OCI-LY7 (cell line): Measurements from ENCODE around the gene PCCA. TPM values are rescaled to one million over a fixed set of nuclear protein-coding genes. Genes with fewer than 3 reads are reported as not detected.

Experiments used
- BruUV-seq: library from RNA; stranded (reverse); fragments of 400-500 nt; replicated peaks from 2 replicates; lab custom pipeline; 2021; lab: Mats Ljungman, UMichigan
- CTCF ChIA-PET: fragments of 300-600 bp; sonication (Branson Sonifier 250); formaldehyde crosslinking; loops from one replicate; lab custom pipeline; 2022; ENCODE audit warnings: antibody characterized with exemption; ENCODE audit not compliant: unreplicated experiment; lab: Charles Lee
- POLR2A ChIA-PET: fragments of 300-600 bp; sonication (Branson Sonifier 250); formaldehyde crosslinking; loops from one replicate; lab custom pipeline; 2022; ENCODE audit warnings: antibody characterized with exemption; lab: Charles Lee
- DNase-seq: peaks from one replicate; pipeline ENCODE4 v3.0.0-alpha.2; 2015; ENCODE audit warnings: low spot score
- H2AFZ ChIP-seq: fragments of 200-600 bp; sonication (generic), shearing (Covaris generic); 2 replicates; pipeline ENCODE4 v1.6.1; 2014; ENCODE audit warnings: mild to moderate bottlenecking, antibody characterized with exemption, low read length, moderate library complexity
- H3K27ac ChIP-seq: fragments of 200-600 bp; sonication (generic); 2 replicates; pipeline ENCODE4 v1.5.1; 2014; ENCODE audit warnings: mixed run types, low read depth, mild to moderate bottlenecking, moderate library complexity, low read length, inconsistent platforms; ENCODE audit not compliant: poor library complexity, severe bottlenecking
- H3K36me3 ChIP-seq: fragments of 200-600 bp; sonication (generic); 2 replicates; pipeline ENCODE4 v1.6.1; 2014; ENCODE audit warnings: mild to moderate bottlenecking, antibody characterized with exemption, low read length, moderate library complexity, mixed read lengths; ENCODE audit not compliant: insufficient read depth
- H3K4me1 ChIP-seq: fragments of 200-600 bp; sonication (generic); 2 replicates; pipeline ENCODE4 v1.5.1; 2014; ENCODE audit warnings: mild to moderate bottlenecking, low read length; ENCODE audit not compliant: insufficient read depth, poor library complexity, severe bottlenecking
- H3K4me2 ChIP-seq: fragments of 200-600 bp; sonication (generic); 2 replicates; pipeline ENCODE4 v1.6.1; 2014; ENCODE audit warnings: mild to moderate bottlenecking, low read length
- H3K4me3 ChIP-seq: fragments of 200-600 bp; sonication (generic); 2 replicates; pipeline ENCODE4 v1.5.1; 2014; ENCODE audit warnings: mild to moderate bottlenecking, low read depth, low read length; ENCODE audit not compliant: poor library complexity, severe bottlenecking
- H3K79me2 ChIP-seq: fragments of 200-600 bp; sonication (generic); 2 replicates; pipeline ENCODE4 v1.6.1; 2016; ENCODE audit warnings: low read depth, mild to moderate bottlenecking, low read length, moderate library complexity, mixed read lengths; ENCODE audit not compliant: insufficient read depth
- H3K9me2 ChIP-seq: fragments of 200-600 bp; sonication (generic); 2 replicates; pipeline ENCODE4 v1.6.1; 2016; ENCODE audit warnings: mild to moderate bottlenecking, low read length, mixed read lengths; ENCODE audit not compliant: insufficient read depth
- H3K9me3 ChIP-seq: fragments of 200-600 bp; sonication (generic); 2 replicates; pipeline ENCODE4 v1.6.1; 2014; ENCODE audit warnings: mild to moderate bottlenecking, mixed run types, low read length, mixed read lengths
- H4K20me1 ChIP-seq: fragments of 200-600 bp; sonication (generic); 2 replicates; pipeline ENCODE4 v1.6.1; 2014; ENCODE audit warnings: mild to moderate bottlenecking, antibody characterized with exemption, low read length, moderate library complexity, mixed read lengths; ENCODE audit not compliant: insufficient read depth
- CTCF ChIP-seq: fragments of 200-600 bp; sonication (generic); conservative IDR thresholded peaks from 2 replicates; pipeline ENCODE4 v1.5.1; 2014; ENCODE audit warnings: mild to moderate bottlenecking, antibody characterized with exemption, low read length, moderate library complexity, mixed read lengths
- EZH2phosphoT487 ChIP-seq: fragments of 200-600 bp; sonication (generic); IDR thresholded peaks from 2 replicates; pipeline ENCODE4 v1.6.1; 2018; ENCODE audit warnings: low read depth, borderline replicate concordance, mild to moderate bottlenecking, mixed run types, antibody characterized with exemption, low read length, moderate library complexity, mixed read lengths
- intact Hi-C: fragments of 100-400 bp; cut with micrococcal nuclease; formaldehyde crosslinking; loops from one replicate; pipeline ENCODE4 v1.10.0; 2022; ENCODE audit not compliant: unreplicated experiment
- total RNA-seq, 2 experiments: library from RNA; depleted of rRNA in 1 of 2; stranded (reverse); fragments of >200 nt in 1 of 2; shearing (Covaris generic) in 1 of 2; gene quantifications; 2 replicates each; pipeline ENCODE4 v1.2.3, GENCODE V29; 2014 to 2022

Gene PCCA
- total RNA-seq, 2 experiments from 2014 or later: 2.7 to 7.2 TPM

- DNase-seq: no peak
- no peaks in the 10 kb centered on the region for H3K79me2 ChIP-seq
- POLR2A ChIA-PET: no interaction called here
- no peaks in the 10 kb centered on the region for H3K36me3 ChIP-seq
- no peak for TF ChIP-seq EZH2phosphoT487
- no peak for TF ChIP-seq CTCF
- CTCF ChIA-PET: no interaction called here
- H2AFZ ChIP-seq: no peak overlapping the region
- no TSS peak for BruUV-seq
- H3K9me2 ChIP-seq: no peaks in the 10 kb centered on the region
- H3K4me3 ChIP-seq: no peak overlapping the region
- no peaks in the 10 kb centered on the region for H3K9me3 ChIP-seq
- intact Hi-C loops: no loop called here
- no peak overlapping the region for H3K27ac ChIP-seq
- no peak overlapping the region for H3K4me2 ChIP-seq
- H3K4me1 ChIP-seq: no peaks in the 10 kb centered on the region
- H4K20me1 ChIP-seq: no peaks in the 10 kb centered on the region
Measured at GRCh38 chr13:100451923-100452322, 363.0 kb downstream of the PCCA start.

- Histone ChIP-seq H3K27ac (no peak overlapping the region), H3K36me3 (no peaks in the 10 kb centered on the region), H3K4me1 (no peaks in the 10 kb centered on the region), H4K20me1 (no peaks in the 10 kb centered on the region), H3K79me2 (no peaks in the 10 kb centered on the region), H3K9me2 (no peaks in the 10 kb centered on the region), H2AFZ (no peak overlapping the region), H3K4me2 (no peak overlapping the region), H3K9me3 (no peaks in the 10 kb centered on the region), H3K4me3 (no peak overlapping the region)
- no peak for TF ChIP-seq CTCF
- no peak for TF ChIP-seq EZH2phosphoT487
- DNase-seq: no peak
- intact Hi-C loops: no loop called here
- ChIA-PET POLR2A (no interaction called here), CTCF (no interaction called here)
- BruUV-seq: no TSS peak
Measured at GRCh38 chr13:100454876-100455275, 366.0 kb downstream of the PCCA start.

- ChIA-PET CTCF (no interaction called here), POLR2A (no interaction called here)
- no peak for TF ChIP-seq CTCF
- intact Hi-C loops: no loop called here
- Histone ChIP-seq H3K4me2 (no peak overlapping the region), H3K36me3 (no peaks in the 10 kb centered on the region), H3K9me2 (no peaks in the 10 kb centered on the region), H3K9me3 (no peaks in the 10 kb centered on the region), H2AFZ (no peak overlapping the region), H3K4me3 (no peak overlapping the region), H3K79me2 (no peaks in the 10 kb centered on the region), H3K27ac (no peak overlapping the region), H4K20me1 (no peaks in the 10 kb centered on the region), H3K4me1 (no peaks in the 10 kb centered on the region)
- DNase-seq: no peak
- BruUV-seq: no TSS peak
Measured at GRCh38 chr13:100458673-100459072, 369.8 kb downstream of the PCCA start.
